Gastroesophageal sphincter (tissue), 4 donors: ENCODE results near the gene TOB2. TPM values are rescaled to one million over a fixed set of nuclear protein-coding genes. Genes with fewer than 3 reads are reported as not detected.
"Not testable (repeated sequence)": the region's sequence is repeated elsewhere in the genome, so short reads cannot be mapped to it uniquely, and the experiment has no call there.

Source experiments
- ATAC-seq: fragments of 150-250 bp; one replicate; pipeline ENCODE4 v1.9.1; 2016; ENCODE audit warnings: mild to moderate bottlenecking, moderate library complexity
- H3K27ac ChIP-seq, 4 donors: fragments of 200-600 bp; sonication (generic) in 3 of 4; 1 replicate in 3 of 4; 2 replicates in 1 of 4; pipeline ENCODE4 v1.5.1; 2016 to 2019
- H3K27me3 ChIP-seq: fragments of 200-600 bp; sonication (generic); one replicate; pipeline ENCODE4 v1.5.1; 2019
- H3K36me3 ChIP-seq, 2 donors: fragments of 200-600 bp; sonication (generic); one replicate each; pipeline ENCODE4 v1.5.1; 2019; ENCODE audit warnings: control low read depth in 1 of 2
- H3K4me1 ChIP-seq, 3 donors: fragments of 200-600 bp; sonication (generic); 1 replicate in 2 of 3; 2 replicates in 1 of 3; pipeline ENCODE4 v1.5.1; 2016 to 2019; ENCODE audit warnings: control low read depth in 2 of 3
- H3K4me3 ChIP-seq, 2 donors: fragments of 200-600 bp; sonication (generic); one replicate each; pipeline ENCODE4 v1.5.1; 2019; ENCODE audit warnings: mild to moderate bottlenecking in 1 of 2, moderate library complexity in 1 of 2
- H3K9me3 ChIP-seq, 3 donors: fragments of 200-600 bp; sonication (generic); one replicate each; pipeline ENCODE4 v1.5.1; 2017 to 2019; ENCODE audit warnings: control low read depth in 2 of 3
- CTCF ChIP-seq, 4 experiments: fragments of 200-600 bp in 2 of 4; fragments of 450-650 bp in 2 of 4; sonication (generic) in 1 of 4; IDR thresholded peaks; one replicate each; pipeline ENCODE4 v1.5.1; 2017 to 2019; ENCODE audit warnings: antibody characterized with exemption in 4 of 4, mild to moderate bottlenecking in 2 of 4, moderate library complexity in 2 of 4
- EP300 ChIP-seq: sonication (generic); formaldehyde crosslinking; IDR thresholded peaks from one replicate; pipeline ENCODE4 v1.6.1; 2017; ENCODE audit warnings: antibody characterized with exemption, mild to moderate bottlenecking
- POLR2A ChIP-seq, 2 donors: fragments of 450-650 bp; IDR thresholded peaks; one replicate each; pipeline ENCODE4 v1.6.1; 2017; ENCODE audit warnings: antibody characterized with exemption in 2 of 2, mild to moderate bottlenecking in 2 of 2, moderate library complexity in 1 of 2
- POLR2AphosphoS5 ChIP-seq: sonication (generic); formaldehyde crosslinking; IDR thresholded peaks from one replicate; pipeline ENCODE4 v1.6.1; 2017; ENCODE audit warnings: antibody characterized with exemption
- WGBS, 2 donors: methylation state at CpG; one replicate each; pipeline ENCODE4 v1.1.5; 2018; ENCODE audit warnings: low coverage in 1 of 2; 5-methylcytosine and 5-hydroxymethylcytosine counted together
- total RNA-seq, 4 donors: library from RNA; depleted of rRNA; stranded (reverse); fragments of >200 nt; gene quantifications; one replicate each; pipeline ENCODE4 v1.1.0, GENCODE V29; 2016

Gene TOB2
- total RNA-seq, 4 donors from 2014 or later = 59.3 to 163 (median 84.1) TPM

- H3K27ac ChIP-seq = peak overlapping the region; percentile 98 to 100 (median 100)
- peaks cover 0 to 42% (median 17%) of the 10 kb centered on the region in 3 donors for H3K4me1 ChIP-seq
- no peaks in the 10 kb centered on the region for H3K27me3 ChIP-seq
- WGBS, 2 donors = 0 to 10% methylated on average over 3 to 11 of the region's 34 CpGs
- H3K4me3 ChIP-seq = peak overlapping the region; percentile 96 to 97
- H3K36me3 ChIP-seq = peaks cover 0 to 30% of the 10 kb centered on the region in 2 donors
- ATAC-seq = no peak
- H3K9me3 ChIP-seq = no peaks in the 10 kb centered on the region
- TF ChIP-seq POLR2A (IDR thresholded peaks at IDR 0.05) (no peak), CTCF (IDR thresholded peaks at IDR 0.05) (no peak), POLR2AphosphoS5 (no peak), EP300 (no peak)
Observed at GRCh38 chr22:41446057-41446501, 522 bp downstream of the TOB2 start.

- 0 to 1% methylated on average over 3 to 13 of the region's 22 CpGs for WGBS, 2 donors
Observed at GRCh38 chr22:41445129-41446056, 1.2 kb downstream of the TOB2 start.

GRCh38 chr22:41444360-41445128 lies 2.1 kb downstream of the TOB2 start:
- H3K27me3 ChIP-seq = no peaks in the 10 kb centered on the region
- 0% methylated on average over 1 to 13 of the region's 35 CpGs for WGBS, 2 donors
- peaks cover 2 to 55% (median 23%) of the 10 kb centered on the region in 3 donors for H3K4me1 ChIP-seq
- H3K27ac ChIP-seq = peak overlapping the region; percentile 98 to 100 (median 100)
- H3K36me3 ChIP-seq = peaks cover 0 to 43% of the 10 kb centered on the region in 2 donors
- peak overlapping the region; percentile 96 to 97 for H3K4me3 ChIP-seq
- H3K9me3 ChIP-seq = no peaks in the 10 kb centered on the region
- peak; percentile 69 for ATAC-seq
- TF ChIP-seq EP300 (no peak), POLR2AphosphoS5 (peak; percentile 59), POLR2A (IDR thresholded peaks at IDR 0.05) (peak; percentile 30 to 32)

More at GRCh38 chr22:41445129-41446056, 1.2 kb downstream of the TOB2 start:
- H3K4me3 ChIP-seq = peak overlapping the region; percentile 96 to 97
- peaks cover 0 to 37% of the 10 kb centered on the region in 2 donors for H3K36me3 ChIP-seq
- no peaks in the 10 kb centered on the region for H3K9me3 ChIP-seq
- peak overlapping the region; percentile 98 to 100 (median 100) for H3K27ac ChIP-seq
- H3K27me3 ChIP-seq = no peaks in the 10 kb centered on the region
- TF ChIP-seq CTCF (IDR thresholded peaks at IDR 0.05) (no peak), POLR2AphosphoS5 (peak; percentile 7)
- peaks cover 0 to 49% (median 21%) of the 10 kb centered on the region in 3 donors for H3K4me1 ChIP-seq
- ATAC-seq = no peak

- Histone ChIP-seq H3K27ac (peak overlapping the region in 3 of 4 donors; percentile 100), H3K9me3 (no peaks in the 10 kb centered on the region), H3K4me3 (peak overlapping the region in 1 of 2 donors; percentile 97), H3K4me1 (peaks cover 3 to 66% (median 32%) of the 10 kb centered on the region in 3 donors), H3K27me3 (no peaks in the 10 kb centered on the region), H3K36me3 (peaks cover 0 to 61% of the 10 kb centered on the region in 2 donors)
- no peak for ATAC-seq
- TF ChIP-seq CTCF (IDR thresholded peaks at IDR 0.05) (no peak), POLR2A (IDR thresholded peaks at IDR 0.05) (no peak), EP300 (no peak), POLR2AphosphoS5 (no peak)
- 42 to 70% methylated on average over 2 of the region's 2 CpGs for whole genome bisulfite sequencing, 2 donors
Observed at GRCh38 chr22:41442240-41442792, 4.3 kb downstream of the TOB2 start.

- not testable (repeated sequence) for ATAC-seq, H3K9me3 ChIP-seq, H3K27me3 ChIP-seq, H3K4me3 ChIP-seq
- 54 to 75% methylated on average over 4 to 5 of the region's 5 CpGs for WGBS, 2 donors
- H3K4me1 ChIP-seq = peaks cover 3 to 84% (median 40%) of the 10 kb centered on the region in 3 donors
- H3K27ac ChIP-seq = peak overlapping the region in 3 of 4 donors; percentile 41 to 100 (median 100)
- peaks cover 0 to 79% of the 10 kb centered on the region in 2 donors for H3K36me3 ChIP-seq
Observed at GRCh38 chr22:41440511-41440910, 6.1 kb downstream of the TOB2 start.
